HepG2 (cell line): ENCODE results near the gene ZDHHC18. TPM values are rescaled to one million over a fixed set of nuclear protein-coding genes. Genes with fewer than 3 reads are reported as not detected.
A peak's percentile ranks its signal among the peaks of the same experiment; 100 is the strongest.

Source experiments
- FOXO1 ChIP-seq: sonication (generic); formaldehyde crosslinking; IDR thresholded peaks from 2 replicates; pipeline ENCODE4 v1.4.0; 2020; ENCODE audit warnings: missing genetic modification reagents
- HNF1B ChIP-seq: sonication (generic); formaldehyde crosslinking; IDR thresholded peaks from 2 replicates; pipeline ENCODE4 v1.5.1; 2020; ENCODE audit warnings: mild to moderate bottlenecking, moderate library complexity, missing genetic modification reagents
- KAT2B ChIP-seq: fragments of 150-350 bp; IDR thresholded peaks from 2 replicates; pipeline ENCODE4 v1.6.1; 2014; ENCODE audit warnings: low read depth, low read length, borderline replicate concordance
- NFE2 ChIP-seq: sonication (generic); formaldehyde crosslinking; IDR thresholded peaks from 2 replicates; pipeline ENCODE4 v1.4.0; 2020; ENCODE audit warnings: missing genetic modification reagents
- PAF1 ChIP-seq: IDR thresholded peaks from 2 replicates; pipeline ENCODE4 v1.6.1; 2016; ENCODE audit warnings: missing genetic modification reagents, missing compliant biosample characterization
- PHF21A ChIP-seq: sonication (generic); formaldehyde crosslinking; IDR thresholded peaks from 2 replicates; pipeline ENCODE4 v1.5.0; 2020; ENCODE audit warnings: mild to moderate bottlenecking, missing genetic modification reagents
- POGZ ChIP-seq: sonication (generic); formaldehyde crosslinking; IDR thresholded peaks from 2 replicates; pipeline ENCODE4 v1.4.0; 2020; ENCODE audit warnings: mild to moderate bottlenecking, missing genetic modification reagents
- PPARG ChIP-seq: conservative IDR thresholded peaks from 2 replicates; pipeline ENCODE4 v1.6.1; 2016; ENCODE audit warnings: missing biosample characterization, missing genetic modification reagents
- RXRB ChIP-seq: IDR thresholded peaks from 2 replicates; pipeline ENCODE4 v1.6.1; 2016; ENCODE audit warnings: borderline replicate concordance, missing genetic modification reagents, missing compliant biosample characterization
- SALL2 ChIP-seq: sonication (generic); formaldehyde crosslinking; IDR thresholded peaks from 2 replicates; pipeline ENCODE4 v1.8.1; 2023; ENCODE audit warnings: mild to moderate bottlenecking, missing genetic modification reagents, inconsistent platforms
- SMYD3 ChIP-seq: sonication (generic); formaldehyde crosslinking; IDR thresholded peaks from 2 replicates; pipeline ENCODE4 v1.8.1; 2023; ENCODE audit warnings: mild to moderate bottlenecking, missing genetic modification reagents
- SP1 ChIP-seq, 2 experiments: fragments of 450-650 bp in 1 of 2; sonication (generic) in 1 of 2; formaldehyde crosslinking in 1 of 2; IDR thresholded peaks; 2 replicates each; pipeline versions ENCODE4 v1.4.0 to v1.6.1; 2016 to 2020; ENCODE audit warnings: missing genetic modification reagents in 1 of 2
- SP2 ChIP-seq: sonication (generic); formaldehyde crosslinking; IDR thresholded peaks from 2 replicates; pipeline ENCODE4 v1.5.1; 2020; ENCODE audit warnings: mild to moderate bottlenecking, missing genetic modification reagents
- TAF1 ChIP-seq: sonication (generic); formaldehyde crosslinking; IDR thresholded peaks from 2 replicates; pipeline ENCODE4 v1.4.0; 2020; ENCODE audit warnings: missing genetic modification reagents
- ZFP82 ChIP-seq: sonication (generic); formaldehyde crosslinking; IDR thresholded peaks from 2 replicates; pipeline ENCODE4 v1.5.1; 2020; ENCODE audit warnings: mild to moderate bottlenecking, missing genetic modification reagents, borderline replicate concordance
- ZIK1 ChIP-seq: sonication (generic); formaldehyde crosslinking; IDR thresholded peaks from 2 replicates; pipeline ENCODE4 v1.5.0; 2020; ENCODE audit warnings: mild to moderate bottlenecking, low read depth, missing genetic modification reagents, borderline replicate concordance
- ZNF232 ChIP-seq: sonication (generic); formaldehyde crosslinking; IDR thresholded peaks from 2 replicates; pipeline ENCODE4 v1.4.0; 2020; ENCODE audit warnings: missing genetic modification reagents, borderline replicate concordance
- ZNF33A ChIP-seq: sonication (generic); formaldehyde crosslinking; IDR thresholded peaks from 2 replicates; pipeline ENCODE4 v1.5.1; 2020; ENCODE audit warnings: missing genetic modification reagents, mild to moderate bottlenecking, moderate library complexity, borderline replicate concordance
- ZNF605 ChIP-seq: sonication (generic); formaldehyde crosslinking; IDR thresholded peaks from 2 replicates; pipeline ENCODE4 v1.8.0; 2022; ENCODE audit warnings: mild to moderate bottlenecking, missing genetic modification reagents
- polyA plus RNA-seq, 8 experiments: library from polyadenylated mRNA; depleted of rRNA in 3 of 8; stranded (reverse) in 7 of 8; unstranded in 1 of 8; fragments of >200 nt; fragmentation: Illumina TruSeq in 4 of 8; extraction: Trizol in 4 of 8; gene quantifications; 2 replicates each; pipeline versions ENCODE4 v1.2.1 to v1.2.3, GENCODE V29; 2011 to 2016; ENCODE audit warnings: low read depth in 4 of 8, missing spikeins in 1 of 8, mixed read lengths in 1 of 8; ENCODE audit not compliant: insufficient read depth in 1 of 8
- total RNA-seq, 5 experiments: library from RNA; depleted of rRNA; stranded (reverse); fragments of >200 nt; fragmentation: Illumina TruSeq; extraction: Trizol; gene quantifications; 2 replicates each; pipeline ENCODE4 v1.2.3, GENCODE V29; 2016; ENCODE audit warnings: low read depth in 1 of 5
- TF ChIP-seq, protein P1 (sequence below): IDR thresholded peaks from 2 replicates; pipeline ENCODE4 v1.6.1; 2012; ENCODE audit warnings: inconsistent platforms
- TF ChIP-seq, protein P2 (sequence below): sonication (generic); formaldehyde crosslinking; IDR thresholded peaks from 2 replicates; pipeline ENCODE4 v1.5.0; 2020; ENCODE audit warnings: mild to moderate bottlenecking, missing genetic modification reagents, moderate library complexity
- TF ChIP-seq, protein P3 (sequence below): sonication (generic); formaldehyde crosslinking; IDR thresholded peaks from 2 replicates; pipeline ENCODE4 v1.4.0; 2020; ENCODE audit warnings: missing genetic modification reagents, borderline replicate concordance

The ZDHHC18 gene
- total and polyA plus RNA-seq, 2 of the 13 experiments (the other 11 are each of a cell fraction or from before 2014, with no cell fraction given) = 13.2 to 35.3 TPM

- TF ChIP-seq SP2 (CRISPR knock-in tag) = no peak
- TF ChIP-seq, protein P1, sequence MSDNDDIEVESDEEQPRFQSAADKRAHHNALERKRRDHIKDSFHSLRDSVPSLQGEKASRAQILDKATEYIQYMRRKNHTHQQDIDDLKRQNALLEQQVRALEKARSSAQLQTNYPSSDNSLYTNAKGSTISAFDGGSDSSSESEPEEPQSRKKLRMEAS = peak; percentile 46; the same call in 1 of the 2 replicates
- peak; percentile 66; the same call in 1 of the 2 replicates for TF ChIP-seq ZNF605 (CRISPR knock-in tag)
- TF ChIP-seq, protein P2, sequence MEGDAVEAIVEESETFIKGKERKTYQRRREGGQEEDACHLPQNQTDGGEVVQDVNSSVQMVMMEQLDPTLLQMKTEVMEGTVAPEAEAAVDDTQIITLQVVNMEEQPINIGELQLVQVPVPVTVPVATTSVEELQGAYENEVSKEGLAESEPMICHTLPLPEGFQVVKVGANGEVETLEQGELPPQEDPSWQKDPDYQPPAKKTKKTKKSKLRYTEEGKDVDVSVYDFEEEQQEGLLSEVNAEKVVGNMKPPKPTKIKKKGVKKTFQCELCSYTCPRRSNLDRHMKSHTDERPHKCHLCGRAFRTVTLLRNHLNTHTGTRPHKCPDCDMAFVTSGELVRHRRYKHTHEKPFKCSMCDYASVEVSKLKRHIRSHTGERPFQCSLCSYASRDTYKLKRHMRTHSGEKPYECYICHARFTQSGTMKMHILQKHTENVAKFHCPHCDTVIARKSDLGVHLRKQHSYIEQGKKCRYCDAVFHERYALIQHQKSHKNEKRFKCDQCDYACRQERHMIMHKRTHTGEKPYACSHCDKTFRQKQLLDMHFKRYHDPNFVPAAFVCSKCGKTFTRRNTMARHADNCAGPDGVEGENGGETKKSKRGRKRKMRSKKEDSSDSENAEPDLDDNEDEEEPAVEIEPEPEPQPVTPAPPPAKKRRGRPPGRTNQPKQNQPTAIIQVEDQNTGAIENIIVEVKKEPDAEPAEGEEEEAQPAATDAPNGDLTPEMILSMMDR = peak; percentile 49
- peak; percentile 22; the same call in 1 of the 2 replicates for TF ChIP-seq FOXO1 (CRISPR knock-in tag)
- TF ChIP-seq ZNF232 = no peak
- no peak for TF ChIP-seq NFE2 (CRISPR knock-in tag)
- TF ChIP-seq, protein P3, sequence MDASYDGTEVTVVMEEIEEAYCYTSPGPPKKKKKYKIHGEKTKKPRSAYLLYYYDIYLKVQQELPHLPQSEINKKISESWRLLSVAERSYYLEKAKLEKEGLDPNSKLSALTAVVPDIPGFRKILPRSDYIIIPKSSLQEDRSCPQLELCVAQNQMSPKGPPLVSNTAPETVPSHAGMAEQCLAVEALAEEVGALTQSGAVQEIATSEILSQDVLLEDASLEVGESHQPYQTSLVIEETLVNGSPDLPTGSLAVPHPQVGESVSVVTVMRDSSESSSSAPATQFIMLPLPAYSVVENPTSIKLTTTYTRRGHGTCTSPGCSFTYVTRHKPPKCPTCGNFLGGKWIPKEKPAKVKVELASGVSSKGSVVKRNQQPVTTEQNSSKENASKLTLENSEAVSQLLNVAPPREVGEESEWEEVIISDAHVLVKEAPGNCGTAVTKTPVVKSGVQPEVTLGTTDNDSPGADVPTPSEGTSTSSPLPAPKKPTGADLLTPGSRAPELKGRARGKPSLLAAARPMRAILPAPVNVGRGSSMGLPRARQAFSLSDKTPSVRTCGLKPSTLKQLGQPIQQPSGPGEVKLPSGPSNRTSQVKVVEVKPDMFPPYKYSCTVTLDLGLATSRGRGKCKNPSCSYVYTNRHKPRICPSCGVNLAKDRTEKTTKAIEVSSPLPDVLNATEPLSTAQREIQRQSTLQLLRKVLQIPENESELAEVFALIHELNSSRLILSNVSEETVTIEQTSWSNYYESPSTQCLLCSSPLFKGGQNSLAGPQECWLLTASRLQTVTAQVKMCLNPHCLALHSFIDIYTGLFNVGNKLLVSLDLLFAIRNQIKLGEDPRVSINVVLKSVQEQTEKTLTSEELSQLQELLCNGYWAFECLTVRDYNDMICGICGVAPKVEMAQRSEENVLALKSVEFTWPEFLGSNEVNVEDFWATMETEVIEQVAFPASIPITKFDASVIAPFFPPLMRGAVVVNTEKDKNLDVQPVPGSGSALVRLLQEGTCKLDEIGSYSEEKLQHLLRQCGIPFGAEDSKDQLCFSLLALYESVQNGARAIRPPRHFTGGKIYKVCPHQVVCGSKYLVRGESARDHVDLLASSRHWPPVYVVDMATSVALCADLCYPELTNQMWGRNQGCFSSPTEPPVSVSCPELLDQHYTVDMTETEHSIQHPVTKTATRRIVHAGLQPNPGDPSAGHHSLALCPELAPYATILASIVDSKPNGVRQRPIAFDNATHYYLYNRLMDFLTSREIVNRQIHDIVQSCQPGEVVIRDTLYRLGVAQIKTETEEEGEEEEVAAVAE (CRISPR knock-in tag) = no peak; the same call in 1 of the 2 replicates
- TF ChIP-seq PHF21A (CRISPR knock-in tag) = peak; percentile 95
- TF ChIP-seq ZIK1 (CRISPR knock-in tag) = no peak
- peak; percentile 95 for TF ChIP-seq PPARG (CRISPR knock-in tag)
- no peak for TF ChIP-seq PAF1
- no peak for TF ChIP-seq SP1 (IDR thresholded peaks at IDR 0.05)
- 0 out of 2 replicates have a peak, but pooled peaks have one; percentile 19 for TF ChIP-seq SP1 (CRISPR knock-in tag; IDR thresholded peaks at IDR 0.05)
- TF ChIP-seq SALL2 = 0 out of 2 replicates have a peak, but pooled peaks have one; percentile 22
- no peak for TF ChIP-seq ZFP82 (CRISPR knock-in tag)
- peak; percentile 78 for TF ChIP-seq POGZ (CRISPR knock-in tag)
- no peak for TF ChIP-seq SMYD3 (CRISPR knock-in tag)
- TF ChIP-seq KAT2B = no peak
- peak; percentile 96 for TF ChIP-seq RXRB (CRISPR knock-in tag)
- TF ChIP-seq HNF1B (CRISPR knock-in tag) = peak; percentile 92
- TF ChIP-seq TAF1 (CRISPR knock-in tag) = no peak; the same call in 1 of the 2 replicates
- no peak for TF ChIP-seq ZNF33A (CRISPR knock-in tag)
Measured at GRCh38 chr1:26784023-26784871, 42.2 kb upstream of the ZDHHC18 start (continued).
